ENCODE results near the gene NLRP6. TPM values are rescaled to one million over a fixed set of nuclear protein-coding genes. Genes with fewer than 3 reads are reported as not detected.

NLRP6 gene
- polyA plus RNA-seq, 3 donors from 2014 or later, result 1.6 to 5.1 TPM; not detected in 1

DNA sequence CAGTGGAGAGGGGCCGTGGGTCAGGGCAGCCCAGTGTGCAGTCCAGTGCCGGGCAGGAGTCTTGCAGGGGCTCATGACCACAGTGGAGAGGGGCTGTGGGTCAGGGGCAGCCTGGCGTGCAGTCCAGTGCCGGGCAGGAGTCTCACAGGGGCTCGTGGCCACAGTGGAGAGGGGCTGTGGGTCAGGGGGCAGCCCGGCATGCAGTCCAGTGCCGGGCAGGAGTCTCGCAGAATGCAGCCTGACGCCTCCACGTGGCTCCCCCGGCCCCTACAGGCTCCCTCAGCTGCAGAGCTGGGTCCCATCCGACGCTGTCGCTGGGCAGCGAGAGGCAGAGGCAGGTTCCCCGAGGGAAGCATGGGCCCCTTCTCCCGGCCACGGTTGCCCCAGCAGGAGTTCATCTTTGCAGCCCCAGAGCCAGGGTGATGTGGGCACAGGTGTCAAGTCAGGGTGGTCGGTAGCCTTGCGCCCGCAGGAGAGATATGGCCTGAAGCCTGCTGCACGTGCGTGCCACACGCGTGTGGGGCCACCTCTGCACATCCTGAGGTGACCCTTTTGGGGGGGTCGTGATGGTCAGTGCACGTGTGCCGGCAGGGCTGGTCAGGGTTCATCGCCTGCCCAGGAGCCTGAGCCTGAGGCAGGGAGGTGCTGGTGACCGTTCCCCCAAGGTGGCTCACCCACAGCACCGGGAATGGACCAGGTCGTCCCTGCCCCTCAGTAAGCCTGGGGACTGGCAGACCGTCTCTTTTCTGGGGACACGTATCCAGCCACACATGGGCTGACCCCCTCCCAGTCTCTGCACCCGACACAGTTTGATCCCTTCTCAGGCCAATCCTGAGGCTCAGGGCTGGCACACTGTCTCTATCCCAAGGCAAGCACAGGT, 18.2 kb downstream of the NLRP6 start:
- Mint-ChIP-seq H3K4me1 (peaks cover 28 to 32% of the 10 kb centered on the region in 2 donors), H3K36me3 (no peaks in the 10 kb centered on the region), H3K9me3 (no peaks in the 10 kb centered on the region), H3K27ac (peak overlapping the region; percentile 22 to 93 (median 66)), H3K27me3 (ENCODE audit: low read depth in 3 of 3) (peaks cover 4 to 11% (median 10%) of the 10 kb centered on the region in 3 donors), H3K4me3 (no peak overlapping the region)
- DNase-seq, result no peak

DNA sequence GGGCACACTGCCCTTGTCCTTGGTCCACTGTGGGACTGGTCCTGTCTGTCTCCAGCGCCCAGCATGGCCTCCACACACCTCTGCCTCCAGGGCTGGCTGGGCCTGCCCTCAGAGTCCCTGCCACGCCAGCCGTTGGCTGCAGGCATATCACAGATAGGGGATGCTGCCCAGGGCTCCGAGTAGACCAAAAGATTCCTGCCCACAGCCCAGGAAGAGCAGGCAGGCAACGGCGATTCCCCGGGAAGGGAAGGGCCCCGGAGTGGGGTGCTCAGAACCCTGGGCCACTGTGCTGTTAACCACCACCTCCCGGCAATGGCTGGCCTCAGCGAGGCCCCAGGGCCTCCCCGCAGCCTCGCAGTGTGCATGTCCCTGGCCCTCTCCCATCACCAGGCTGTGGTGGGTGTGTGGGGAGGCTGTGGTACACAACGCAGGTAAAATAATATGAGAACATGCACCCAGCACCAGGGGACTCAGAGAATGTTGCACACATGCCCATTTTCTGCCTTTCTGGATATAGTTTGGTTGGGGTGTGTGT, 18.9 kb downstream of the NLRP6 start:
- Mint-ChIP-seq H3K4me1 (peaks cover 26 to 31% of the 10 kb centered on the region in 2 donors), H3K4me3 (peak overlapping the region; percentile 62 to 80 (median 67)), H3K9me3 (no peaks in the 10 kb centered on the region), H3K36me3 (no peaks in the 10 kb centered on the region), H3K27ac (peak overlapping the region; percentile 50 to 95 (median 88)), H3K27me3 (ENCODE audit: low read depth in 3 of 3) (peaks cover 4 to 11% (median 10%) of the 10 kb centered on the region in 3 donors)
- DNase-seq, result peak in 1 of 3 donors; percentile 29

DNA sequence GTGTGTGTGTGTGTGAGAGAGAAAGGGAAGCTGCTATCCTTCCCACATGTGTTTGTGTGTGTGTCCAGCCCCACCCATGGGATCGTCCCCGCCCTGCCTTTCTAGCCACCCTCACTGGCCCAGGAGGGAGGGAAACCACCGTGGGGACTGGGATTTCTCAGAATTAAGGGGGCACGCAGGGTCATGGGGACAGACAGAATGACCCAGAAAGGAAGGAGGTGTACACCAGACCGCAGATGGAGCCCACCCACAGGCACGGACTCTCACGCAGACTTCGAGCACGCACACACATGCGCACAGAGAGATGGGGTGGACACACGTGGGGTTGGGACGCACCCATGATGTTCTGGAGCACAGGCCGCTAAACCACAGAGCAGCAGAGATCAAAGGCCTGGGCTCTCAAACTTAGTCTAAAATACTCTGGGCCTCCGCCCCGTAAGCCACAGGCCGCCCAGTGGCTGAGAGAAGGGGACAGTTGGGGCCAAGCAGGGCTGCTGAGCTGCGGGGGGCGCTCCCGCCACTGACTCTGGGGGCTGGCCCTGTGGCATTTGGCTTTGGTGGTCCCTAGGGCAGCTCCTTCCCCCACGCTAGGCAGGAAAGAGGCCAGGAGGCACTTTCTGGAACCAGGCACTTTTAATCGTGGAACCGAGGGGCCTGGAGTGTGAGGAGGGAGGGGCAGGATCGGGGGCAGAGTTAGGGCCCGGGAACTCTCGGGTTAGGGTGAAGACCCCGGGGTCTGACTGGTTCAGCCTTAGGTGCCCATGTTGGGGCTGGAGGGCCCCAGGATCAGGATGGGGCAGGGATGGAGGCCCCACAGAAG, 19.6 kb downstream of the NLRP6 start:
- Mint-ChIP-seq H3K4me3 (peak overlapping the region; percentile 62 to 80 (median 67)), H3K9me3 (no peaks in the 10 kb centered on the region), H3K27ac (peak overlapping the region; percentile 50 to 95 (median 88)), H3K27me3 (ENCODE audit: low read depth in 3 of 3) (peaks cover 4 to 11% (median 10%) of the 10 kb centered on the region in 3 donors), H3K36me3 (no peaks in the 10 kb centered on the region), H3K4me1 (peaks cover 26 to 31% of the 10 kb centered on the region in 2 donors)
- DNase-seq, result peak; percentile 68 to 80 (median 79)

DNA sequence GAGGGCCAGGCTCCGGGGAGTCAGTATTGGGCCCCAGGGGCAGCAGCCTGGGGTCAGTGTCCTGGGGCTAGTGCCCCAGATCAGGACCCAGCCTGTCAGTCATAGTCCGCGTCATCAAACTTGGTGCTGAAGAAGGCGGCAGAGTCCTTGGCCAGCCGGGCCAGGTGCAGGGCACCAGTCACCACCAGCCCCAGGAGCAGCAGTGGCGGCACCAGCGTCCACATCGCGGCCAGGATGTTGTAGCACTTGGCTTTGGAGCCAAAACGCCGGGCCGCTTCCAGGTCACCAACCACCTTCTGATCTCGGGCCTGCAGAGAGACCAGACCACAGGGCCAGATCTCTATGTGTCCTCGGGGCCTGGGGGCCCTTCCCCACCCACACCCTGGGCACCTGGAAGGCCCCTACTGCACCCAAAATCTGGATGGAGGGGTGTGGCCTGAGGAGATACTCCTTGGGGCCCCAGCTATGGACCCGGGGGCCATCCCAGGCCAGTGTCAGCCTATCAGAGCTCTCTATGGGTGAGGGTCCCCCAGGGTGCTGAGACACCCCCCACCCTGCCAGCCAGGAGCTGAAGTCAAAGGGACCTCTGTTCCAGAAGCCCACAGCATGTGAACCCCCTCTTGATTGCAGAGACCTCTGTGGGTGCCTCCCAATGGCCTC, 20.3 kb downstream of the NLRP6 start:
- Mint-ChIP-seq H3K4me3 (peak overlapping the region in 4 of 5 donors; percentile 62 to 80 (median 70)), H3K4me1 (peaks cover 26 to 33% of the 10 kb centered on the region in 2 donors), H3K27ac (peak overlapping the region in 4 of 6 donors; percentile 28 to 89 (median 58)), H3K9me3 (no peaks in the 10 kb centered on the region), H3K27me3 (ENCODE audit: low read depth in 3 of 3) (peaks cover 6 to 11% (median 11%) of the 10 kb centered on the region in 3 donors), H3K36me3 (no peaks in the 10 kb centered on the region)
- DNase-seq, result no peak

DNA sequence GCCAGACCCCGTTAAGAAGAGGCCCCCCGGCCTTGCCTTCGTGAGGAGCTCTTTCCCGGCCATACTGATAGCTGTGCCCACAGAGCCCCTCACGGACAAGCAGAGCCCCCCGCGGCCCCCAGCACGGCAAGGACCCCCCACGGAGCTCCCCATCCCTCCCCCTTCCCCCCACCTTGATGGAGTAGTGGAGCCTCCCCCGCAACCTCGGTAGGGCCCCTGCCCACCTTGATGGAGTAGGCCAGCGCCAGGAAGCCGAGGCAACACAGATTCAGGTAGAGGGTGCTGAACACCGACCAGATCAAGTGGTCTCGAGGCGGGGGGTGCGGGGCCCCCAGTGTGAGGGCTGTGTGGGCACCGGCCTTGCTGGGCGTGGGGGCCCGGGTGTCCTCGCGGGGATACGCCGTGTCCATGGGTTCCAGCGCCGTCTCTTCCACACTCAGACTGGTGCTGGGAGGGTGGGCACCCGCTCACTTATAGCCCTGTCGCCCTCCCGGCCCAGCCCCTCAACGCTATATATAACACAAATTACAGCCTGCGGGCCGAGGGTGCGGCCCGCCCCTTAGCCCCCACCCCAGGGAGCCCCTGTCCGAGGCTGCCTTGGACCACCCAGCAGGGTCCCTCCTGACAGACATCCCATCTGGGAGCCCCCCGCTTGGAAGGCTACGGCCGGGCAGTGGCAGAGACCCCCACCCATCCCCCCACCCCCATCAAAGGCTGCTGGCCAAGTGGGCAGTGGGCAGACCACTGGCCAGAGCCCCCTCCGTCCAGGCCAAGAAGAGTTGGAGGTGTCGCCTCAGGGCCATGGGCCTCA, 21.1 kb downstream of the NLRP6 start, which contains the start of gene IFITM5:
Gene IFITM5, minus strand, starts transcription at position 446 of the 811 bp plus-strand sequence. Its CDS starts 36 bp downstream, at position 410.
- Mint-ChIP-seq H3K4me3 (peak within 1 kb of the TSS in 3 of 5 donors; percentile 62 to 80 (median 67)), H3K9me3 (no peaks in the 10 kb centered on the region), H3K27ac (peak within 1 kb of the TSS in 4 of 6 donors; percentile 28 to 89 (median 58)), H3K27me3 (ENCODE audit: low read depth in 3 of 3) (peaks cover 9 to 11% (median 11%) of the 10 kb centered on the region in 3 donors), H3K4me1 (peaks cover 26 to 33% of the 10 kb centered on the region in 2 donors), H3K36me3 (no peaks in the 10 kb centered on the region)
- DNase-seq, result no peak

DNA sequence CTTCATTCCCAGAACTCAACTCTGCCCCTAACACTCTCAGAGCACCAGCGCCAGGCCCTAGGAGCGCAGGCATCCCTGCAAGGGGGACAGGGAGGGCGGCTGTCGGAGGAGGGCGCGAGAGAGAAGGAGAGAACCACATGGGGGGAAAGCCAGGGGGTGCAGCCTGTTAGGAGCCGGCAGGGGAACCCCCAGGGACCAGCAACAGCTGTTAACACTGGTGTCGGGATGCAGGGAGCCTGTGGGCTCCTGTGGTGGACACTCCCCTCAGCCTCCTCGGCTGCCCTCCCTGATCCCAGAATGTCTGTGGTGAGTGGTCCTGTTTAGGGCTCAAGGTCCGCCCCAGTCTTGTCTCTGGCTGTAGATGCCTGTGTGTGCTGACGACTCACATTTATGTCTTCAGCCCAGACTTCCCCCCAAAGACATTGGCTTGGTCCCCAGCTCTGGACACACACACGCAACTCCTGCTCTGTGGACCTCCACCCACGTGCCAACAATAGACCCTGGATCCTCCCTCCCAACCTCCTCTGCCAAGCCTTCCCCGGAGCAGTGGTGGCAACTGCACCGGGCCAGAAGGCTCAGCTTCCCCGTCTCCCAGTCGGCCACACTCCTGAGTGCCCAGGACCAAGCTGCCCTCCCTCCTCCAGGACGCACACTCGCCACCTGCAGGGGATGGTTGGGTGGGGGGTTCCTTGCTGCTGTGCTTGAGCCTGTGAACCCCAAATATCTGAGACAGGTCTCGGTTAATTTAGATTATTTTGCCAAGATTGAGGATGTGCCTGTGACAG, 21.9 kb downstream of the NLRP6 start:
- H3K9me3 Mint-ChIP-seq, result no peaks in the 10 kb centered on the region
- H3K36me3 Mint-ChIP-seq, result no peaks in the 10 kb centered on the region
- H3K27ac Mint-ChIP-seq, result peak overlapping the region in 1 of 6 donors; percentile 28
- peaks cover 9 to 14% (median 11%) of the 10 kb centered on the region in 3 donors for H3K27me3 Mint-ChIP-seq (ENCODE audit: low read depth in 3 of 3)
- DNase-seq, result no peak
- H3K4me1 Mint-ChIP-seq, result peaks cover 31 to 35% of the 10 kb centered on the region in 2 donors
- H3K4me3 Mint-ChIP-seq, result no peak overlapping the region

DNA sequence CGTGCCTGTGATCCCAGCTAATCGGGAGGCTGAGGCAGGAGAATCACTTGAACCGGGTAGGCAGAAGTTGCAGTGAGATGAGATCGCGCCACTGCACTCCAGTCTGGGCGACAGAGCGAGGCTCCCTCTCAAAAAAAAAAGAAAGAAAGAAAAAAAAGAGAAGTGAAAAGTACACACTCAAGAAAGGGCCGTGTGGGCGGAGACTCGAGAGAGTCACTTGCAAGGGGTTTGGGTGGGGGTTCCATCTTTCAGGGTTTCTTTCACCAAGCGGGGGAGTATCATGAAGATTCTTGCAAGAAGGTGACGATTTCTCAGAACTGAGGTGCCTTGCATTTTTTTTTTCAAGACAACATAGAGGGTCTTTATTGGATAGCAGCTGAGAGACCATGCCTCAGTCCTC, 25.2 kb downstream of the NLRP6 start:
- H3K4me1 Mint-ChIP-seq, result peaks cover 40 to 43% of the 10 kb centered on the region in 2 donors
- H3K27me3 Mint-ChIP-seq (ENCODE audit: low read depth in 3 of 3), result peaks cover 5 to 13% (median 6%) of the 10 kb centered on the region in 3 donors
- H3K36me3 Mint-ChIP-seq, result no peaks in the 10 kb centered on the region
- no peak for DNase-seq
- H3K9me3 Mint-ChIP-seq, result no peaks in the 10 kb centered on the region
- H3K27ac Mint-ChIP-seq, result peak overlapping the region in 2 of 6 donors; percentile 26 to 45
- H3K4me3 Mint-ChIP-seq, result no peak overlapping the region

DNA sequence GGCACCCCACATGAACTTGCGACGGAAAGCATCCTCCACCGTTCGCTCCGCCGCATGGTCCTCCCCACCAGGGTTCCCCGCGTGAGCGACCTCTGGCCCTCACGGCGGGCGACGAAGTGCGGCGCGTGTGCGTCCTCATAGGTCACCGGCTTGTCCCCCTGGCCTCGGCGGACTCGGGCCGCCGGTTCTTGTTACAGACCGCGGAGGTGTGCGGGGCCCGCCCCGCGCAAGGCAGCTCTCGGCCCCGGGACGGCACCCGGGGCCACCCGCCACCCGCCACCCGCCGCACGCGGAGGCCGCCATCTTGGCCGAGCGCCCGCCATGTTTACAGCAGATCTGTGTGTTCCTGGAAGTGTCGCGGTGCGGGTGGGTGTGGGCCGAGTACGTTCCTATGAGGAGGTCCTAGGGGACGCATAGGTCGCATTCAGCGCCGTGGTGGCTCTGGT, 25.9 kb downstream of the NLRP6 start:
- Mint-ChIP-seq H3K4me3 (no peak overlapping the region), H3K27me3 (ENCODE audit: low read depth in 3 of 3) (peaks cover 6 to 18% (median 7%) of the 10 kb centered on the region in 3 donors), H3K9me3 (no peaks in the 10 kb centered on the region), H3K27ac (no peak overlapping the region), H3K36me3 (peaks cover 0 to 1% (median under 1%) of the 10 kb centered on the region in 3 donors), H3K4me1 (peaks cover 39 to 44% of the 10 kb centered on the region in 2 donors)
- no peak for DNase-seq

DNA sequence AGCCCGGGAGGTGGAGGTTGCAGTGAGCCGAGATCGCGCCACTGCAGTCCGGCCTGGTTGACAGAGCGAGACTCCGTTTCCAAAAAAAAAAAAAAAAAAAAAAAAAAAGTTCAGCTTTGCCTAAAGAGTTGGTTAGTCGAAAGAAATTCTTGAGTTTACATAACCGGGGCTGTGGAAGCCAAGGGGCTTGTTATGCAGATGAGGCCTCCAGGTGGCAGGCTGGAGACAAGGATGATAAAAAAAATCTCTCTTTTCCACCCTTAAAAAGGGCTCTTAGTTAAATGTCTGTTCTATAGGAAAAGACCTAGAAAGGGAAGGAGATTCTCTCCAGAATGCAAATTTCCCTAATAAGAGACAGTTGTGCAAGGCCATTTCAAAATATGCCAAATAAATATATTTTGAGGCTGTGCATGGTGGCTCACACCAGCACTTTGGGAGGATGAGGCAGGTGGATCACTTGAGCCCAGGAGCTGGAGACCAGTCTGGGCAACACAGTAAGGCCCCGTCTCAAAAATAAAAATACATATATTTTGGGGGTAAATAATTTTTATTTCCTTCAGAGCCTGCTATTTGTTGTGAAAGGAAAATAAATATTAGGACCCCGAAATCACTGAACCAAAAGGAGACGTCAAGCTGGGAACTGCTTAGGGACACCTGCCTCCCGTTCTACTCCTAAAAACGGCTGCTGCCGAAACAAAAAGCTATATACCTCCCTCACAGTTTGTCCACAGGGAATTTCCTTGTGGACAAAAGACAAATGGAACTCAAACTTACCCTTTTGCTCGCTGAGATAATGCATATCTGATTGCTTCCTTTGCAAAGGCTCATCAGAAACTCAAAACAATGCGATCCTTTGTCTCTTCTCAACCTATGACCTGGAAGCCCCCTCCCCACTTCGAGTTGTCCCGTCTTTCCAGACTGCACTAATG, 27.0 kb downstream of the NLRP6 start:
- Mint-ChIP-seq H3K36me3 (peaks cover 0 to 8% (median 5%) of the 10 kb centered on the region in 3 donors), H3K4me3 (peak overlapping the region; percentile 39 to 59 (median 57)), H3K9me3 (no peaks in the 10 kb centered on the region), H3K27ac (peak overlapping the region in 5 of 6 donors; percentile 77 to 97 (median 91)), H3K27me3 (ENCODE audit: low read depth in 3 of 3) (peaks cover 6 to 23% (median 7%) of the 10 kb centered on the region in 3 donors), H3K4me1 (peaks cover 47 to 52% of the 10 kb centered on the region in 2 donors)
- peak; percentile 57 to 66 (median 64) for DNase-seq

DNA sequence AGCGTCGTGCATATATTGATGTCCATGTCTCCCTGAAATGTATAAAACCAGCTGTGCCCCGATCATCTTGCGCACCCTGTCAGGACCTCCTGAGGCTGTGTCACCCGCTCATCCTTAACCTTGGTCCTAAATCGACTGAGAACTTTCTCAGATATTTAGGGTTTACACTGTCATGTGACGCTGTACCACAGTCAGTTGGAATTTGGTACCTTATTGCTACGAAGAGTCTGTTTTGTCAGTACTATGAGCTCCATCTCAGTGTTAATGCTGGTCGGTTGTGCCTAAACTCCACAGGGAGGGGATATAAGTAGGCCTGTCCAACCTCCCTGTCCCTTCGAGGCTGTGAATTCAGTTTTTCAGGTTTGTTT, 27.6 kb downstream of the NLRP6 start:
- peaks cover 4 to 23% (median 7%) of the 10 kb centered on the region in 3 donors for H3K27me3 Mint-ChIP-seq (ENCODE audit: low read depth in 3 of 3)
- peak overlapping the region in 5 of 6 donors; percentile 90 to 97 (median 97) for H3K27ac Mint-ChIP-seq
- no peak for DNase-seq
- H3K36me3 Mint-ChIP-seq, result peaks cover 0 to 8% (median 5%) of the 10 kb centered on the region in 3 donors
- H3K4me1 Mint-ChIP-seq, result peaks cover 46 to 48% of the 10 kb centered on the region in 2 donors
- no peaks in the 10 kb centered on the region for H3K9me3 Mint-ChIP-seq
- peak overlapping the region in 4 of 5 donors; percentile 1 to 90 (median 33) for H3K4me3 Mint-ChIP-seq

Measured in immature natural killer cell (primary cell).